Nephron progenitor cell (in vitro differentiated cells): ENCODE data around the gene TXNRD2.
"Not testable (repeated sequence)": the region's sequence is repeated elsewhere in the genome, so short reads cannot be mapped to it uniquely, and the experiment has no call there.

ENCODE experiments used
- DNase-seq: peaks from one replicate; pipeline ENCODE4 v3.0.0; 2021
- H3K27ac Mint-ChIP-seq: 2 replicates; pipeline ENCODE4 v1.8.0; 2021; ENCODE audit warnings: mild to moderate bottlenecking, moderate library complexity, mixed read lengths
- H3K27me3 Mint-ChIP-seq: 2 replicates; pipeline ENCODE4 v1.8.0; 2021; ENCODE audit warnings: mild to moderate bottlenecking, low read depth, mixed read lengths; ENCODE audit not compliant: poor library complexity
- H3K36me3 Mint-ChIP-seq: 2 replicates; pipeline ENCODE4 v1.8.0; 2021; ENCODE audit warnings: low read depth, mixed read lengths
- H3K4me1 Mint-ChIP-seq: 2 replicates; pipeline ENCODE4 v1.8.0; 2021; ENCODE audit warnings: mixed read lengths
- H3K4me3 Mint-ChIP-seq: 2 replicates; pipeline ENCODE4 v1.8.0; 2021; ENCODE audit warnings: mild to moderate bottlenecking, moderate library complexity, mixed read lengths
- H3K9me3 Mint-ChIP-seq: 2 replicates; pipeline ENCODE4 v1.8.0; 2021; ENCODE audit warnings: mild to moderate bottlenecking, moderate library complexity, mixed read lengths
- CTCF ChIP-seq: fragments of 200-600 bp; sonication (generic); IDR thresholded peaks from 2 replicates; pipeline ENCODE4 v1.5.0; 2021; ENCODE audit warnings: antibody characterized with exemption

TXNRD2 gene

GRCh38 chr22:19942157-19943081, 801 bp upstream of the TXNRD2 start:
- peaks cover 11% of the 10 kb centered on the region for H3K9me3 Mint-ChIP-seq
- no peak for DNase-seq
- peaks cover 12% of the 10 kb centered on the region for H3K36me3 Mint-ChIP-seq
- H3K27me3 Mint-ChIP-seq, result peaks cover 5% of the 10 kb centered on the region
- H3K27ac Mint-ChIP-seq, result peak overlapping the region; percentile 84
- TF ChIP-seq CTCF, result no peak
- peak overlapping the region; percentile 93 for H3K4me3 Mint-ChIP-seq
- peaks cover 41% of the 10 kb centered on the region for H3K4me1 Mint-ChIP-seq

GRCh38 chr22:19940536-19941364, 868 bp downstream of the TXNRD2 start:
- H3K4me3 Mint-ChIP-seq, result peak overlapping the region; percentile 93

GRCh38 chr22:19937616-19938473, 3.8 kb downstream of the TXNRD2 start:
- H3K9me3 Mint-ChIP-seq, result peaks cover 33% of the 10 kb centered on the region
- peaks cover 30% of the 10 kb centered on the region for H3K36me3 Mint-ChIP-seq
- H3K27me3 Mint-ChIP-seq, result peaks cover 14% of the 10 kb centered on the region
- no peak for DNase-seq
- H3K4me3 Mint-ChIP-seq, result no peak overlapping the region
- no peak overlapping the region for H3K27ac Mint-ChIP-seq
- peaks cover 22% of the 10 kb centered on the region for H3K4me1 Mint-ChIP-seq
- no peak for TF ChIP-seq CTCF

More at GRCh38 chr22:19940536-19941364, 868 bp downstream of the TXNRD2 start:
- H3K27me3 Mint-ChIP-seq, result peaks cover 9% of the 10 kb centered on the region
- peaks cover 35% of the 10 kb centered on the region for H3K4me1 Mint-ChIP-seq
- H3K9me3 Mint-ChIP-seq, result peaks cover 27% of the 10 kb centered on the region
- no peak for DNase-seq
- peaks cover 29% of the 10 kb centered on the region for H3K36me3 Mint-ChIP-seq
- no peak for TF ChIP-seq CTCF
- H3K27ac Mint-ChIP-seq, result no peak overlapping the region

GRCh38 chr22:19936513-19936912, 5.1 kb downstream of the TXNRD2 start:
- no peak for TF ChIP-seq CTCF
- Mint-ChIP-seq H3K9me3 (peaks cover 33% of the 10 kb centered on the region), H3K36me3 (peaks cover 30% of the 10 kb centered on the region), H3K4me3 (no peak overlapping the region), H3K27me3 (peaks cover 12% of the 10 kb centered on the region), H3K27ac (no peak overlapping the region), H3K4me1 (peaks cover 11% of the 10 kb centered on the region)
- no peak for DNase-seq

GRCh38 chr22:19935123-19935718, 6.4 kb downstream of the TXNRD2 start:
- H3K27me3 Mint-ChIP-seq, result peaks cover 12% of the 10 kb centered on the region
- peaks cover 33% of the 10 kb centered on the region for H3K9me3 Mint-ChIP-seq
- not testable (repeated sequence) for H3K4me1 Mint-ChIP-seq, H3K27ac Mint-ChIP-seq, DNase-seq, H3K4me3 Mint-ChIP-seq
- H3K36me3 Mint-ChIP-seq, result peaks cover 30% of the 10 kb centered on the region
